K562 (cell line): ENCODE measurements around the gene ARHGAP22. TPM values are rescaled to one million over a fixed set of nuclear protein-coding genes. Genes with fewer than 3 reads are reported as not detected.

Experiments used
- ATAC-seq: fragments of 200-7000 bp; cut with Tn5 transposase; 3 replicates; pipeline ENCODE4 v1.9.1; 2020; ENCODE audit warnings: moderate library complexity
- BruUV-seq: library from RNA; stranded (reverse); fragments of 400-500 nt; replicated peaks from 2 replicates; lab custom pipeline; 2021; lab: Mats Ljungman, UMichigan
- CTCF ChIA-PET: fragments of 300-600 bp; formaldehyde crosslinking; extraction: SDS; loops from one replicate; lab custom pipeline; 2021; ENCODE audit warnings: low intra/inter-chr PET ratio; lab: Yijun Ruan, JAX
- POLR2A ChIA-PET: fragments of 300-600, 350-650 bp; sonication (Branson Sonifier 250); formaldehyde crosslinking; extraction: SDS; loops from one replicate; lab custom pipeline; 2021; ENCODE audit warnings: antibody characterized with exemption, inconsistent platforms; lab: Yijun Ruan, JAX
- DNase-seq, 4 experiments: peaks; one replicate each; pipeline versions ENCODE4 v3.0.0 to v3.0.0-alpha.2; 2011 to 2018; ENCODE audit warnings: low spot score in 3 of 4, mixed read lengths in 3 of 4; ENCODE audit errors: extremely low read depth in 1 of 4
- FAIRE-seq: peaks from 2 replicates; lab custom pipeline; 2011; peaks lifted over from hg19 to GRCh38; lab: Jason Lieb, UNC
- H2AFZ ChIP-seq: 2 replicates; pipeline ENCODE4 v1.6.0; 2011; ENCODE audit warnings: low read depth, low read length, control low read depth, inconsistent platforms
- H3K27ac ChIP-seq: fragments of 200-600 bp; 3 replicates; pipeline ENCODE4 v1.8.0; 2011; ENCODE audit warnings: low read depth, mild to moderate bottlenecking, control low read depth, inconsistent platforms, low read length, moderate library complexity, mixed read lengths; ENCODE audit errors: extremely low read depth
- H3K27me3 ChIP-seq, 2 experiments: fragments of 300-600 bp in 1 of 2; 2 replicates in 1 of 2; 3 replicates in 1 of 2; pipeline versions ENCODE4 v1.6.0 to v1.8.0; 2011; ENCODE audit warnings: inconsistent platforms in 2 of 2, low read length in 2 of 2, mild to moderate bottlenecking in 1 of 2, mixed read lengths in 1 of 2, moderate library complexity in 1 of 2; ENCODE audit not compliant: control insufficient read depth in 2 of 2, insufficient read depth in 2 of 2
- H3K36me3 ChIP-seq: fragments of 300-600 bp; 3 replicates; pipeline ENCODE4 v1.8.0; 2011; ENCODE audit warnings: mild to moderate bottlenecking, low read length, inconsistent platforms; ENCODE audit not compliant: control insufficient read depth, insufficient read depth
- H3K4me1 ChIP-seq, 2 experiments: fragments of 200-600 bp in 1 of 2; replicated peaks in 1 of 2; 2 replicates in 1 of 2; 3 replicates in 1 of 2; pipeline versions ENCODE4 v1.5.1 to v1.8.0; 2011; ENCODE audit warnings: inconsistent platforms in 2 of 2, low read length in 2 of 2, mild to moderate bottlenecking in 1 of 2, mixed read lengths in 1 of 2, moderate library complexity in 1 of 2; ENCODE audit not compliant: control insufficient read depth in 2 of 2, insufficient read depth in 2 of 2
- H3K4me2 ChIP-seq: 2 replicates; pipeline ENCODE4 v1.6.1; 2011; ENCODE audit warnings: low read length, control low read depth, inconsistent platforms, mixed read lengths; ENCODE audit not compliant: insufficient read depth
- H3K4me3 ChIP-seq: fragments of 200-600 bp; sonication (generic), shearing (Covaris generic); 2 replicates; pipeline ENCODE4 v1.5.1; 2016; ENCODE audit warnings: control low read depth, inconsistent platforms
- H3K79me2 ChIP-seq: fragments of 200-600 bp; 3 replicates; pipeline ENCODE4 v1.8.0; 2011; ENCODE audit warnings: low read length, inconsistent platforms; ENCODE audit not compliant: control insufficient read depth, insufficient read depth
- H3K9ac ChIP-seq, 2 experiments: 2 replicates each; pipeline versions ENCODE4 v1.6.0 to v1.6.1; 2011; ENCODE audit warnings: low read depth in 2 of 2, low read length in 2 of 2, control low read depth in 1 of 2, inconsistent platforms in 1 of 2, mild to moderate bottlenecking in 1 of 2, mixed read lengths in 1 of 2; ENCODE audit not compliant: insufficient read depth in 1 of 2
- H3K9me1 ChIP-seq: one replicate; pipeline ENCODE4 v1.6.0; 2011; ENCODE audit warnings: inconsistent platforms, mild to moderate bottlenecking, low read length, moderate library complexity; ENCODE audit not compliant: control insufficient read depth, insufficient read depth
- H3K9me3 ChIP-seq: replicated peaks from 2 replicates; pipeline ENCODE4 v1.5.1; 2011; ENCODE audit warnings: low read depth, low read length, inconsistent platforms; ENCODE audit not compliant: control insufficient read depth, insufficient read depth
- H4K20me1 ChIP-seq: replicated peaks from 2 replicates; pipeline ENCODE4 v1.6.1; 2011; ENCODE audit warnings: low read length, inconsistent platforms, mixed read lengths; ENCODE audit not compliant: control insufficient read depth, insufficient read depth
- BHLHE40 ChIP-seq: IDR thresholded peaks from 2 replicates; pipeline ENCODE4 v1.6.1; 2011; ENCODE audit warnings: low read length, improper control_type of control experiment
- DIDO1 ChIP-seq: fragments of 450-650 bp; IDR thresholded peaks from 2 replicates; pipeline ENCODE4 v1.6.1; 2016; ENCODE audit warnings: low read depth, missing biosample characterization, missing genetic modification characterization
- GTF2F1 ChIP-seq: IDR thresholded peaks from 2 replicates; pipeline ENCODE4 v1.6.1; 2011; ENCODE audit warnings: low read depth, low read length, improper control_type of control experiment
- HEY1 ChIP-seq: fragments of 250-450 bp; sonication (Bioruptor Pico); IDR thresholded peaks from 2 replicates; pipeline ENCODE4 v1.5.0; 2020; ENCODE audit warnings: mild to moderate bottlenecking, moderate library complexity, borderline replicate concordance
- MEF2A ChIP-seq: IDR thresholded peaks from 2 replicates; pipeline ENCODE4 v1.6.1; 2011; ENCODE audit warnings: low read depth, mild to moderate bottlenecking, low read length, moderate library complexity; ENCODE audit not compliant: control insufficient read depth
- MNT ChIP-seq, 2 experiments: fragments of 450-650 bp; conservative IDR thresholded peaks; 2 replicates each; pipeline ENCODE4 v1.6.1; 2017; ENCODE audit warnings: mild to moderate bottlenecking in 2 of 2, moderate library complexity in 2 of 2
- PHF20 ChIP-seq: fragments of 450-650 bp; IDR thresholded peaks from 2 replicates; pipeline ENCODE4 v1.6.1; 2018; ENCODE audit not compliant: partially characterized antibody
- PML ChIP-seq: IDR thresholded peaks from 2 replicates; pipeline ENCODE4 v1.6.1; 2012; ENCODE audit warnings: low read length, inconsistent platforms
- POLR2A ChIP-seq: fragments of 450-650 bp; conservative IDR thresholded peaks from 2 replicates; pipeline ENCODE4 v1.6.1; 2016
- PYGO2 ChIP-seq: fragments of 450-650 bp; IDR thresholded peaks from 2 replicates; pipeline ENCODE4 v1.6.1; 2016; ENCODE audit warnings: mild to moderate bottlenecking, missing genetic modification characterization, moderate library complexity, missing compliant biosample characterization
- RAD21 ChIP-seq, 2 experiments: fragments of 250-450 bp in 1 of 2; fragments of 450-650 bp in 1 of 2; sonication (Bioruptor Pico) in 1 of 2; formaldehyde crosslinking in 1 of 2; IDR thresholded peaks in 1 of 2; conservative IDR thresholded peaks in 1 of 2; 2 replicates each; pipeline versions ENCODE4 v1.4.0 to v1.8.0; 2020 to 2022; ENCODE audit warnings: mild to moderate bottlenecking in 2 of 2, moderate library complexity in 1 of 2
- SAFB ChIP-seq: fragments of 200-400 bp; formaldehyde crosslinking; IDR thresholded peaks from 2 replicates; pipeline ENCODE4 v1.6.1; 2017; ENCODE audit warnings: low read depth, low read length, borderline replicate concordance
- SIN3A ChIP-seq, 2 experiments: fragments of 150-350 bp in 1 of 2; IDR thresholded peaks; 2 replicates each; pipeline ENCODE4 v1.6.1; 2011 to 2016; ENCODE audit warnings: borderline replicate concordance in 2 of 2, low read depth in 2 of 2, low read length in 2 of 2, mild to moderate bottlenecking in 2 of 2, moderate library complexity in 2 of 2; ENCODE audit not compliant: control insufficient read depth in 1 of 2
- TCF7L2 ChIP-seq: fragments of 150-350 bp; IDR thresholded peaks from 2 replicates; pipeline ENCODE4 v1.6.1; 2016; ENCODE audit warnings: low read depth, mild to moderate bottlenecking, low read length, moderate library complexity
- ZBTB17 ChIP-seq: fragments of 450-650 bp; formaldehyde crosslinking; IDR thresholded peaks from 2 replicates; pipeline ENCODE4 v1.4.0; 2020; ENCODE audit warnings: mild to moderate bottlenecking
- ZNF140 ChIP-seq: fragments of 250-450 bp; sonication (Bioruptor Pico); IDR thresholded peaks from 2 replicates; pipeline ENCODE4 v1.8.0; 2021; ENCODE audit warnings: moderate library complexity, mild to moderate bottlenecking, inconsistent platforms
- ZNF740 ChIP-seq, 3 experiments: fragments of 200-800 bp in 1 of 3; sonication (Bioruptor generic) in 1 of 3; sonication (generic) in 1 of 3; formaldehyde crosslinking in 1 of 3; IDR thresholded peaks; 2 replicates each; pipeline versions ENCODE4 v1.6.1 to v1.8.0; 2016 to 2022; ENCODE audit warnings: mild to moderate bottlenecking in 2 of 3, missing compliant biosample characterization in 2 of 3, missing genetic modification characterization in 2 of 3, missing genetic modification reagents in 1 of 3
- WGBS: fragments of 100-300 bp; shearing (Covaris generic); methylation state at CpG from one replicate; pipeline ENCODE4 v1.1.6; 2016; ENCODE audit warnings: low coverage, mixed read lengths; ENCODE audit not compliant: insufficient coverage; ENCODE audit errors: missing lambda C conversion rate; 5-methylcytosine and 5-hydroxymethylcytosine counted together
- in situ Hi-C: fragments of 300-500 bp; cut with MboI; formaldehyde crosslinking; loops from 4 replicates; pipeline ENCODE4 v1.15.0; 2018; ENCODE audit warnings: inconsistent platforms, mixed read lengths
- intact Hi-C: fragments of 100-400 bp; cut with micrococcal nuclease; formaldehyde crosslinking; loops from 2 replicates; pipeline ENCODE4 v1.14.2; 2022
- polyA plus RNA-seq, 8 experiments: library from polyadenylated mRNA; depleted of rRNA in 4 of 8; stranded (reverse) in 5 of 8; unstranded in 3 of 8; fragments of >200 nt; fragmentation: Nextera tagmentation in 2 of 8; fragmentation: Illumina TruSeq in 1 of 8; extraction: Ambion mirVana in 2 of 8; extraction: Trizol in 1 of 8; gene quantifications; 2 replicates each; pipeline versions ENCODE4 v1.2.1 to v1.2.3, GENCODE V29; 2011 to 2014; ENCODE audit warnings: inconsistent platforms in 1 of 8, missing spikeins in 1 of 8
- total RNA-seq, 7 experiments: library from RNA; depleted of rRNA in 6 of 7; stranded (reverse); fragments of >200 nt in 6 of 7; fragmentation: Illumina TruSeq in 2 of 7; extraction: Trizol in 2 of 7; gene quantifications; 2 replicates each; pipeline versions ENCODE4 v1.2.1 to v1.2.3, GENCODE V29; 2011 to 2021; ENCODE audit warnings: low replicate concordance in 1 of 7

The ARHGAP22 gene
- total and polyA plus RNA-seq, 9 of the 15 experiments (the other 6 are each of a cell fraction or from before 2014, with no cell fraction given), result 1.3 to 28.1 (median 12.7) TPM

- Histone ChIP-seq H3K4me2 (peak overlapping the region; percentile 73), H3K9me1 (no peaks in the 10 kb centered on the region), H2AFZ (peak overlapping the region; percentile 88), H3K9ac (peak overlapping the region; percentile 60 to 95; a peak in 3 of 4 replicates), H3K27ac (peak overlapping the region; percentile 38; the same call in 2 of the 3 replicates), H3K4me1 (peaks cover 6 to 36% of the 10 kb centered on the region in 2 experiments; a peak in 3 of 5 replicates), H4K20me1 (no peaks in the 10 kb centered on the region), H3K9me3 (no peaks in the 10 kb centered on the region), H3K79me2 (peaks cover 48% of the 10 kb centered on the region), H3K36me3 (peaks cover 6% of the 10 kb centered on the region; the same call in 1 of the 3 replicates), H3K4me3 (peak overlapping the region; percentile 82), H3K27me3 (no peaks in the 10 kb centered on the region)
- BruUV-seq, result no TSS peak
- 3% methylated on average over 92 of the region's 93 CpGs for WGBS
- FAIRE-seq (no peak), ATAC-seq (peak; percentile 88), DNase-seq (peak; percentile 85 to 95 (median 94))
- in situ Hi-C loops (no loop called here), intact Hi-C loops (no loop called here)
- ChIA-PET CTCF (interaction anchor here (1.0 kb wide), 1 partner anchor 131 kb away, joined by 5 read pairs; no protein-coding TSS in a partner anchor), POLR2A (interaction anchor here (0.5 to 0.6 kb wide), 2 partner anchors 24 to 78 kb away, joined by 3 read pairs; no protein-coding TSS in a partner anchor)
- TF ChIP-seq GTF2F1 (0 out of 2 replicates have a peak, but pooled peaks have one; percentile 31), HEY1 (CRISPR knock-in tag) (no peak), PML (0 out of 2 replicates have a peak, but pooled peaks have one; percentile 25), DIDO1 (tag) (no peak), ZNF140 (CRISPR knock-in tag) (no peak), MNT (conservative IDR thresholded peaks at IDR 0.05) (peak; percentile 54 to 68; a peak in 3 of 4 replicates), RAD21 (CRISPR knock-in tag; conservative IDR thresholded peaks at IDR 0.05 in 1 of 2, IDR thresholded peaks at IDR 0.05 in 1 of 2) (peak in 1 of 2 experiments; percentile 58; a peak in 2 of 4 replicates), POLR2A (peak; percentile 47; the same call in 1 of the 2 replicates), SAFB (peak; percentile 32), ZNF740 (CRISPR knock-in tag; IDR thresholded peaks at IDR 0.05) (peak; percentile 18; the same call in 1 of the 2 replicates), ZNF740 (tag; IDR thresholded peaks at IDR 0.05) (no peak), TCF7L2 (no peak), PYGO2 (tag) (no peak), PHF20 (no peak), MEF2A (no peak), ZBTB17 (CRISPR knock-in tag) (peak; percentile 89), BHLHE40 (peak; percentile 78), SIN3A (IDR thresholded peaks at IDR 0.05; ENCODE audit: borderline replicate concordance in 2 of 2, control insufficient read depth in 1 of 2, low read depth in 2 of 2, low read length in 2 of 2) (peak in 1 of 2 experiments; percentile 69; a peak in 1 of 4 replicates)
Observed at GRCh38 chr10:48523820-48524758, 80.8 kb downstream of the ARHGAP22 start.
